Colonic mucosa (tissue), 4 donors: ENCODE data around the gene PDZD2. TPM values are rescaled to one million over a fixed set of nuclear protein-coding genes. Genes with fewer than 3 reads are reported as not detected.

Experiments used
- DNase-seq: peaks from one replicate; pipeline ENCODE4 v3.0.0-alpha.2; 2020
- H3K27ac ChIP-seq: fragments of 200-600 bp; one replicate; pipeline ENCODE4 v1.8.0; 2021
- H3K27me3 ChIP-seq: fragments of 200-600 bp; one replicate; pipeline ENCODE4 v1.8.0; 2021
- H3K36me3 ChIP-seq: fragments of 200-600 bp; one replicate; pipeline ENCODE4 v1.8.0; 2021
- H3K4me1 ChIP-seq: fragments of 200-600 bp; one replicate; pipeline ENCODE4 v1.8.0; 2021; ENCODE audit warnings: mild to moderate bottlenecking
- H3K4me3 ChIP-seq: fragments of 200-600 bp; one replicate; pipeline ENCODE4 v1.8.0; 2021
- H3K9ac ChIP-seq, 2 donors: one replicate each; pipeline ENCODE4 v1.7.0; 2013; ENCODE audit warnings: control low read depth in 2 of 2, low read depth in 2 of 2, low read length in 2 of 2
- H3K9me3 ChIP-seq: fragments of 200-600 bp; one replicate; pipeline ENCODE4 v1.8.0; 2021
- CTCF ChIP-seq: fragments of 200-600 bp; IDR thresholded peaks from one replicate; pipeline ENCODE4 v1.8.0; 2022; ENCODE audit warnings: antibody characterized with exemption, mild to moderate bottlenecking
- intact Hi-C: fragments of 100-400 bp; cut with DNase I; formaldehyde crosslinking; loops from one replicate; pipeline ENCODE4 v1.14.1; 2022
- total RNA-seq, 2 donors: library from RNA; stranded (reverse); fragmentation: NEBNext Ultra II Directional in 1 of 2; extraction: Animal tissue kit (Norgen Biotek cat#: 25700) in 1 of 2; gene quantifications; one replicate each; pipeline ENCODE4 v1.2.1, GENCODE V29; 2021
- donor health status: healthy.
- donor health status: DM: no; HTN: no; CAD: no.
- donor health status: DM: no; HTN: no; CAD: no.

Gene PDZD2
- total RNA-seq, 2 donors from 2014 or later = 1.8 to 2.3 TPM

- intact Hi-C loops = no loop called here
- H3K36me3 ChIP-seq = no peaks in the 10 kb centered on the region
- H3K27ac ChIP-seq = no peak overlapping the region
- DNase-seq = no peak
- no peak overlapping the region for H3K9ac ChIP-seq
- no peaks in the 10 kb centered on the region for H3K27me3 ChIP-seq
- no peak overlapping the region for H3K4me3 ChIP-seq
- no peaks in the 10 kb centered on the region for H3K4me1 ChIP-seq
- no peaks in the 10 kb centered on the region for H3K9me3 ChIP-seq
- no peak for TF ChIP-seq CTCF
Observed at GRCh38 chr5:31626156-31626555, 12.8 kb upstream of the PDZD2 start.

- intact Hi-C loops = no loop called here
- no peak for TF ChIP-seq CTCF
- Histone ChIP-seq H3K27ac (no peak overlapping the region), H3K9ac (no peak overlapping the region), H3K9me3 (no peaks in the 10 kb centered on the region), H3K4me1 (no peaks in the 10 kb centered on the region), H3K4me3 (no peak overlapping the region), H3K36me3 (no peaks in the 10 kb centered on the region), H3K27me3 (no peaks in the 10 kb centered on the region)
- no peak for DNase-seq
Observed at GRCh38 chr5:31626604-31627234, 12.2 kb upstream of the PDZD2 start.

GRCh38 chr5:31630931-31631330 is 8.0 kb upstream of the PDZD2 start:
- intact Hi-C loops = no loop called here
- no peaks in the 10 kb centered on the region for H3K4me1 ChIP-seq
- DNase-seq = no peak
- no peaks in the 10 kb centered on the region for H3K36me3 ChIP-seq
- no peaks in the 10 kb centered on the region for H3K27me3 ChIP-seq
- no peaks in the 10 kb centered on the region for H3K9me3 ChIP-seq
- no peak overlapping the region for H3K9ac ChIP-seq
- no peak overlapping the region for H3K4me3 ChIP-seq
- H3K27ac ChIP-seq = no peak overlapping the region
- TF ChIP-seq CTCF = no peak

- Histone ChIP-seq H3K27ac (no peak overlapping the region), H3K4me3 (no peak overlapping the region), H3K4me1 (no peaks in the 10 kb centered on the region), H3K9me3 (no peaks in the 10 kb centered on the region), H3K27me3 (no peaks in the 10 kb centered on the region), H3K9ac (no peak overlapping the region), H3K36me3 (no peaks in the 10 kb centered on the region)
- intact Hi-C loops = no loop called here
- DNase-seq = no peak
- TF ChIP-seq CTCF = no peak
Observed at GRCh38 chr5:31632460-31632859, 6.5 kb upstream of the PDZD2 start.

- intact Hi-C loops = no loop called here
- Histone ChIP-seq H3K4me1 (peaks cover 6% of the 10 kb centered on the region), H3K36me3 (no peaks in the 10 kb centered on the region), H3K4me3 (no peak overlapping the region), H3K27ac (no peak overlapping the region), H3K9me3 (no peaks in the 10 kb centered on the region), H3K27me3 (peaks cover 12% of the 10 kb centered on the region), H3K9ac (no peak overlapping the region)
- no peak for TF ChIP-seq CTCF
- DNase-seq = no peak
Observed at GRCh38 chr5:31635446-31635845, 3.5 kb upstream of the PDZD2 start.
